ENCODE measurements around the gene MINK1. TPM values are rescaled to one million over a fixed set of nuclear protein-coding genes. Genes with fewer than 3 reads are reported as not detected.

Gene MINK1
- total RNA-seq, 2 experiments from 2014 or later: 40.6 to 62.5 TPM

DNA sequence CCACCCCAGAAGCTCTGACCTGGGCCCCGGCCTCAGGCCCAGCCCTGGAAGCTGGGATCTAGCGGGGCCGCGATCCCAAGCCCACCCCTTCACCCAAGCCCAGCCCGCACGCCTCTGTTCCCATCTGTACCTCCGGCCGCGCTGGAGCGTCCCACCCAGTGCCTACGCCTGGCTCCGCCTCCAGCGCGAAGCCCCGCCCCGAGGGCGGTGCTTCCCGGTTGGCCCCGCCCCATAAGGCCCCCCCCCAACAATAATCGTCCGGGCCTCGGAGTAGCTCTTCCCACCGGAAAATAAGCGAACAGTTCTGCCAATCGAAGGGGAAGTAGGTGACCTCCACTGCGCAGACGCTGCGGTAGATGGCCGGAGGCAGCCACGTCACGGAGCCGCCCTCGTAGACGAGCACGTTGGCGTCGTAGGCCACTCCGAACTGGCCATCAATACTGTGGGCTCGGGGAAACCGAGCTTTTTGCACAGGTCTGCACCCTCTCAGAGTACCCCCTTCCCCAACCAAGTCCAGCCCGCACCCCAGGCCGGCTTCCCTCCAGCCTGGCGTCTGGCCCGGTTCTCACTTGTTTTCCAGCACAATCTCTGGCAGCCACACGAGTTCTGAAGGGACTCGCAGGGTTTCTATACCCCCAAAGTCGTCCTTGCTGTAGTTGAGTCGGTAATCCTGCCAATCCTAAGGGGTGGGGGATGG, 68.7 kb downstream of the MINK1 start:
- Histone ChIP-seq H3K79me2 (ENCODE audit: insufficient read depth, low read depth, low read length) (no peaks in the 10 kb centered on the region), H3K36me3 (ENCODE audit: insufficient read depth, low read length) (peaks cover 7% of the 10 kb centered on the region; the same call in 1 of the 2 replicates), H3K4me2 (ENCODE audit: low read length) (no peak overlapping the region), H3K9me2 (ENCODE audit: insufficient read depth, low read length) (no peaks in the 10 kb centered on the region), H3K9me3 (ENCODE audit: low read length) (no peaks in the 10 kb centered on the region), H2AFZ (ENCODE audit: low read length) (no peak overlapping the region), H4K20me1 (ENCODE audit: insufficient read depth, low read length) (no peaks in the 10 kb centered on the region), H3K27ac (ENCODE audit: low read depth, low read length, poor library complexity, severe bottlenecking) (no peak overlapping the region), H3K4me3 (ENCODE audit: low read depth, low read length, poor library complexity, severe bottlenecking) (no peak overlapping the region), H3K4me1 (ENCODE audit: insufficient read depth, low read length, poor library complexity, severe bottlenecking) (peaks cover 9% of the 10 kb centered on the region)
- intact Hi-C loops (cut with micrococcal nuclease; ENCODE audit: unreplicated experiment): loop anchor here (5.0 to 10.0 kb wide), 2 partner anchors 267 to 334 kb away; no protein-coding TSS in a partner anchor
- TF ChIP-seq, protein P1, sequence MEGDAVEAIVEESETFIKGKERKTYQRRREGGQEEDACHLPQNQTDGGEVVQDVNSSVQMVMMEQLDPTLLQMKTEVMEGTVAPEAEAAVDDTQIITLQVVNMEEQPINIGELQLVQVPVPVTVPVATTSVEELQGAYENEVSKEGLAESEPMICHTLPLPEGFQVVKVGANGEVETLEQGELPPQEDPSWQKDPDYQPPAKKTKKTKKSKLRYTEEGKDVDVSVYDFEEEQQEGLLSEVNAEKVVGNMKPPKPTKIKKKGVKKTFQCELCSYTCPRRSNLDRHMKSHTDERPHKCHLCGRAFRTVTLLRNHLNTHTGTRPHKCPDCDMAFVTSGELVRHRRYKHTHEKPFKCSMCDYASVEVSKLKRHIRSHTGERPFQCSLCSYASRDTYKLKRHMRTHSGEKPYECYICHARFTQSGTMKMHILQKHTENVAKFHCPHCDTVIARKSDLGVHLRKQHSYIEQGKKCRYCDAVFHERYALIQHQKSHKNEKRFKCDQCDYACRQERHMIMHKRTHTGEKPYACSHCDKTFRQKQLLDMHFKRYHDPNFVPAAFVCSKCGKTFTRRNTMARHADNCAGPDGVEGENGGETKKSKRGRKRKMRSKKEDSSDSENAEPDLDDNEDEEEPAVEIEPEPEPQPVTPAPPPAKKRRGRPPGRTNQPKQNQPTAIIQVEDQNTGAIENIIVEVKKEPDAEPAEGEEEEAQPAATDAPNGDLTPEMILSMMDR (conservative IDR thresholded peaks at IDR 0.05; ENCODE audit: low read length): no peak
- no peak for TF ChIP-seq EZH2phosphoT487 (IDR thresholded peaks at IDR 0.05; ENCODE audit: borderline replicate concordance, low read depth, low read length)
- ChIA-PET POLR2A (no interaction called here), CTCF (ENCODE audit: unreplicated experiment) (no interaction called here)
- no peak for DNase-seq (ENCODE audit: low spot score)
- no TSS peak for BruUV-seq (replicated peaks)

DNA sequence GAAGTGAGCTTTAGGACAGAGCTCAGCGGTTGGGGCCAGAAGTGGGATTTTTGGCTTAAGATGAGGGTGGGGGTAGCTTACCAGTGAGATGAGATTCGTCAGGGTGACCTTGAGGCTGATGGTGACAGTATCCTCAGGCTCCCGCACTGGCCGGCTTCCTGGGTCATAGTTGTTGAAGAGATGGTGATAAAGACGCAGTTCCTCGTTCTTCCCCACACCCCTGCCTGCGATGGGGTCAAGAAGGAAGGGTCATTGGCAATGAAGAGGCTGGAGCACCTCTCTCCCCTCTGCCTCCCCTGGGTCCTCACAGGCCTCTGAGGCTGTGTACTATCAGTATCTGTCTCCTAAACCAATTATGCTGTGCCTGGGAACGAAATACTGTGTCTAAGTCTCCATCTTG, 69.4 kb downstream of the MINK1 start:
- TF ChIP-seq EZH2phosphoT487 (IDR thresholded peaks at IDR 0.05; ENCODE audit: borderline replicate concordance, low read depth, low read length): no peak
- TF ChIP-seq, protein P1 (conservative IDR thresholded peaks at IDR 0.05; ENCODE audit: low read length): no peak
- Histone ChIP-seq H4K20me1 (ENCODE audit: insufficient read depth, low read length) (no peaks in the 10 kb centered on the region), H3K4me1 (ENCODE audit: insufficient read depth, low read length, poor library complexity, severe bottlenecking) (peaks cover 9% of the 10 kb centered on the region), H3K4me2 (ENCODE audit: low read length) (no peak overlapping the region; the same call in 1 of the 2 replicates), H3K36me3 (ENCODE audit: insufficient read depth, low read length) (no peaks in the 10 kb centered on the region), H2AFZ (ENCODE audit: low read length) (no peak overlapping the region), H3K9me2 (ENCODE audit: insufficient read depth, low read length) (no peaks in the 10 kb centered on the region), H3K4me3 (ENCODE audit: low read depth, low read length, poor library complexity, severe bottlenecking) (no peak overlapping the region), H3K27ac (ENCODE audit: low read depth, low read length, poor library complexity, severe bottlenecking) (no peak overlapping the region), H3K9me3 (ENCODE audit: low read length) (no peaks in the 10 kb centered on the region), H3K79me2 (ENCODE audit: insufficient read depth, low read depth, low read length) (no peaks in the 10 kb centered on the region)
- ChIA-PET POLR2A (no interaction called here), CTCF (ENCODE audit: unreplicated experiment) (interaction anchor here (0.7 kb wide), 1 partner anchor 171 kb away, joined by 4 read pairs; the partner anchor contains the start of gene MED11)
- no TSS peak for BruUV-seq (replicated peaks)
- intact Hi-C loops (cut with micrococcal nuclease; ENCODE audit: unreplicated experiment): loop anchor here (5.0 to 10.0 kb wide), 2 partner anchors 268 to 335 kb away; no protein-coding TSS in a partner anchor
- no peak for DNase-seq (ENCODE audit: low spot score)
